ENCODE results near the gene GLRX5.

Gene GLRX5

GRCh38 chr14:95516554-95517181 is 18.2 kb upstream of the GLRX5 start, which contains the start of gene SYNE3:
TSS of gene SYNE3 (minus strand) at chr14:95516650. CDS start at chr14:95475821, 40,829 bp downstream.
- DNase-seq (ENCODE audit: low read depth), result no peak
- peak within 1 kb of the TSS; percentile 49 for H3K4me3 ChIP-seq (ENCODE audit: low read length)
- no peak for TF ChIP-seq CTCF (conservative IDR thresholded peaks at IDR 0.05; ENCODE audit: low read depth, low read length)

- H3K4me3 ChIP-seq (ENCODE audit: low read length), result no peak overlapping the region
- DNase-seq (ENCODE audit: low read depth), result no peak
Measured at GRCh38 chr14:95518045-95518751, 16.7 kb upstream of the GLRX5 start.

DNA sequence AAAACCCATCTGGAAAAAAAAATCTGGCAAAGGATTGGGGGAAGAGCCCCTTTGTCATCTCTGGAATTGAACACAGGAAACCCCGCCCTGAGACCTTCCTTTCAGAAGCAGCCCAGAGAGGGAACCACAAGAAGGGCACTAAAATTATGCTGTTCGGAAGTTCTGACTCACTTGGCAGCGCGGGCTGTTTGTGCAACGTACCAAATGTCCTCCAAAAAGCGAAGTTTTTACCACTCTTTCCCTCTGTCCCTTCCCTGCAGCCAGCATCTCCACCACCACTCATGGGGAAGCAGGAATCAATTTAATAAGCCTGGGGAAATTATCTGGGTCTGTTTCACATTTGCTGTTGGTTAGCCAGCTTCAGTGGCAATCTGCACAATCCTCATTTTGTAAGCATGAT is 15.2 kb upstream of the GLRX5 start:
- no peak overlapping the region for H3K4me3 ChIP-seq (ENCODE audit: low read length)
- no peak for DNase-seq (ENCODE audit: low read depth)
- no peak for TF ChIP-seq CTCF (conservative IDR thresholded peaks at IDR 0.05; ENCODE audit: low read depth, low read length)

More at GRCh38 chr14:95518045-95518751, 16.7 kb upstream of the GLRX5 start:
- TF ChIP-seq CTCF (conservative IDR thresholded peaks at IDR 0.05; ENCODE audit: low read depth, low read length), result no peak

- TF ChIP-seq CTCF (conservative IDR thresholded peaks at IDR 0.05; ENCODE audit: low read depth, low read length), result no peak
- H3K4me3 ChIP-seq (ENCODE audit: low read length), result no peak overlapping the region
- DNase-seq (ENCODE audit: low read depth), result no peak
Measured at GRCh38 chr14:95520346-95520745, 14.5 kb upstream of the GLRX5 start.

- no peak for TF ChIP-seq CTCF (conservative IDR thresholded peaks at IDR 0.05; ENCODE audit: low read depth, low read length)
- DNase-seq (ENCODE audit: low read depth), result no peak
Measured at GRCh38 chr14:95521001-95521400, 13.8 kb upstream of the GLRX5 start.

DNA sequence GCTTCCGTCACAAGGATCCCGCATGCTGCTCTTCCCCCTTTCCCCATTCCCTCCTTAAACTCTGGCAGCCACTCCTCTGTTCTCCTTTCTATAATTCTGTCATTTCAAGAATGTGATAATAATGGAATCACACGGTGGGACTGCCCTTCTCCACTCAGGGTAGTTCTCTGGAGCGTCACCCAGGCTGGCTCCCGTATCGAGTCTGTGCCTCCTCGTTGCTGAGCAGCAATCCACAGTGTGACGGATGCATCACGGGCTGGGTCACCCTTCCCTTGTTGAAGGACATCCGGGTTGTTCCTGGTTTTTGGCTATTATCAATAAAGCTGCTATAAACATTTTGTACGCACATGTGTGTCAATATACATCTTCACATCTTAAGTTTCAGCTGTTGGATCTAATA is 12.7 kb upstream of the GLRX5 start:
- H3K4me3 ChIP-seq (ENCODE audit: low read length), result no peak overlapping the region
- no peak for TF ChIP-seq CTCF (conservative IDR thresholded peaks at IDR 0.05; ENCODE audit: low read depth, low read length)
- no peak for DNase-seq (ENCODE audit: low read depth)

More at GRCh38 chr14:95521001-95521400, 13.8 kb upstream of the GLRX5 start:
- no peak overlapping the region for H3K4me3 ChIP-seq (ENCODE audit: low read length)

DNA sequence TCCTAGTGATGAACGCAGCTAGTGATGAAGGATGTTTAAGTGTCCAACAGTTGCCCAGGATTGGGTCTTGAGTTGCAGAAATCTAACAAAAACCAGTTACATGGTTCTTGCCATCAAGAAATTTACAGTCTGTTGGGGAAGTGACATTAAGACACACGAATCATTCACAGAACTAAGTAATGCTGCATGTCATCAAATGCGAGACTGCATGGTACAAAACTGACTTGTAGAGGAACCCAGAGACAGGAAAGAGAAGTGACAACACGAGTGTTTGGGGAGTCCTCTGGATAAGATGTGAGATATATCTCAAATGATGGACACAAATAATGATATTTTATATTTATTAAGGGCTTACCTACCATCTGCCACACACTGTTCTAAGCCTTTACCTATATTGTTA is 12.3 kb upstream of the GLRX5 start:
- H3K4me3 ChIP-seq (ENCODE audit: low read length), result no peak overlapping the region
- no peak for DNase-seq (ENCODE audit: low read depth)
- no peak for TF ChIP-seq CTCF (conservative IDR thresholded peaks at IDR 0.05; ENCODE audit: low read depth, low read length)
